NCI-H524 treated with DMSO at 0.1 percent for 48 hours (cell line): ENCODE data around the gene EPB41L3.
"Not testable (repeated sequence)": the region's sequence is repeated elsewhere in the genome, so short reads cannot be mapped to it uniquely, and the experiment has no call there.

Source experiments
- DNase-seq: peaks from one replicate; lab custom pipeline; 2025; lab: John Stamatoyannopoulos, UW

Gene EPB41L3

GRCh38 chr18:5530629-5531178 is 13.1 kb downstream of the EPB41L3 start:
- no peak for DNase-seq

DNA sequence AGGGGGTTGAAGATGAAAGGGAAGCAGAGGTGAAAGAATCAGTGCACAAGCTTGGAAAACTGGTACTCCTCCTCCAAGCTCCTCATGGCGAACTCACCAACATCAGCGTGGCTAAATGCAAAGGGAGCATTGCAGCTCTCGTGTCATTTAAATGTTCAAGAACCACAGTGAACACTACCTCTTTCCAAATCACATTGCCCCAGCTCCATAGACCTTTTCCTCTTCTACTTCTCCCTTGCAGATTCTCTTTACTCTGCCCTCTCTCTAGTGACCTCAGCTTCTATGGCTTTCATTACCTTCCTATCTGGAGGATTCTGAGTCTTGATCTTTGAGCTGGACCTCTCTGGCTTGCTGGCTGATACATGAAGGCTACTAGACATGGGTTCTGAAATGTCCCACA is 14.3 kb downstream of the EPB41L3 start:
- DNase-seq: no peak

DNA sequence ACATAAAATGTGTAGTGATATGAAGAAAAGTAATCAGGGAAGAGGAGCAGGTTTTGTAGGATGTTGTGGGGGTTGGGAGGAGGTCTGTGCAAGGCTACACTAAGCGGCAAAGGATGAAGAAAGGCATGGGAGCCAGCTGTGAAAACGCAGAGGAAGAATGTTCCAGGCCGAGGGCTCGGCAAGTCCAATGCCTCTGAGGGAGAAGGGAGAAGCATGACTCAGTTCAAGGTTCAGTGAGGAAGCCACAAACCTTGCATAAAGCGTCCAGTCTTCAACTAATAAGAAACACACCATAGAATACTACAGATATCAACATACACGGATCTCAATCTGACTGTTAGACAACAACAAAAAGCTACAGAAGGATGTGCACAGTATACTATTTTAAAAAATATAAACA is 16.2 kb downstream of the EPB41L3 start:
- DNase-seq: no peak

DNA sequence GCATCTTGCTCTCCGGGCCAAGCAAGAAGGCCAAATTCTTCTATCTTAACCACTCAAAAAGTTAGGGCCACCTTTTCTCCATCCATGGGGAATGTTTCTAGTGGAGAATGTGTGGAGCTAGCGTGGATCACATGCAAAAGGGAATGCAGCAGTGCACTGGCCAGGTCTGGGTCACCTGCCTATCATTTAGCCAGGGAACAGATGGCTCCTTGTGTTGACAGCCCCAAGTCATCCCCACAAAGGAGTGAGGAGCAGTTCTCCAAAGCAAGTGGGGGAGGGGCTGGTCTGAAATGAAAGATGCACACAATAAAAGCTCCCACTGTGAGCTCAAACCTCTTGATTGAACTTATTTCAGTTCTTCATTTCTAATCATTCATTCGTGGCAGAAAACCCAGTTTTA is 19.1 kb downstream of the EPB41L3 start:
- peak; percentile 67 for DNase-seq

GRCh38 chr18:5521000-5521399 is 22.8 kb downstream of the EPB41L3 start:
- DNase-seq: no peak

DNA sequence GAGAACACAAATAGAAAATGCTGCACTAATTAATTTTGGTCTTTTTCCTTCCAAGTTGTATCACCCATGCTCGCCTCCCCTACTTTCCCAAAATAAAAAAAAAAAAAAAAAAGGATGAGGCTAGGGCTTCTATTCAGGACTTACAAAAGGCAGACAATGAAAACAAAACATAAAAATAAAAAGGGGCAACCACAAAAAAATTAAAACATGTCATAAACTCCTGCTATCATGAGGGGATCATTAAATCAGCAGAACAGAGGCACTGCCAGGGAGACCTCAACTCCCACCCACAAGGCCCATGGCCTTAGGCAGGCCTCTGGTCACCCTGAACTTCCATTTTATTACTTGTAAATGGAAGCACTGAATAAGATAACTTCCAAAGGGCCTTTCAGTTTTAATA is 23.3 kb downstream of the EPB41L3 start:
- DNase-seq: no peak

- DNase-seq: no peak
Observed at GRCh38 chr18:5519448-5520298, 24.1 kb downstream of the EPB41L3 start.

DNA sequence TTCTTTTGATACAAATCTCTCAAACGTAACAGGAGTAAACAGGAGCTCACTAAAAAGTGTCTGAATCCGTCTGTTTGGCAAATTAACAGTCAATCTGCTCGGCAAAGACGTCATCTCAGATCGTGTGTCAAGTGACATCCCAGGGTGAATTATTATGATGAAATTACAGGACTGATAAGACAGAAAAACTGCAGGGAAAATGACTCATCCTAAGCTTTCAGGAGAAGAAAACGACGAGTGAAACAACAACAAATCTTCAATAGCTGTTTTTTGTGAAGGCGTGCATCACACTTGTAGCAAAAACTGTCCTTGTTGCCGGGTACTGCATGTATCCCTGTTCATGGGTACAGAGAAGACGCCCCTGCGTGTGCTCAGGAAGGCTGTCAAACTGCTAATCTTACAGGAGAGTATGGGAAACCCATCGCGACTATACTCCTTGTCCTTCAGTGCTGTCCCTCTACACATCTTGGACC is 24.9 kb downstream of the EPB41L3 start:
- no peak for DNase-seq

GRCh38 chr18:5518179-5518770 is 25.5 kb downstream of the EPB41L3 start:
- DNase-seq: no peak

DNA sequence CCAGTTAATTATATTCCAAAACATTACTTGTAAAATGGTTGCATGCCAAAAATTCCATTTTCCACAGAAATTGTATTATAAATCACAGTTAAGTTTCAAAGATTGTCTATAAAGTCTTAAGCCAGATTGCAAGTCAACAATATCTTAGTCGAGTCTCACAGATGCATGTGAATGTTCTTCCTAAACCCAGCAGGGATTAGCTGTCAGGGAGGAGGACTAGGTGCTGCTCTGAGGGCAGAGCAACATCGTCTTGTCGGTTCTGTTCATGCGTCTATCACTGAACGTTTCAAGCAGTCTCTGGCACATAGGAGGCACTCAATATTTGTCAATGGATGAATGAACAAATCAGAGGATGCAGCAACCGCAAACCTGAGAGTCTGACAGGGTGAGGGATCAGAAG is 27.0 kb downstream of the EPB41L3 start:
- no peak for DNase-seq

DNA sequence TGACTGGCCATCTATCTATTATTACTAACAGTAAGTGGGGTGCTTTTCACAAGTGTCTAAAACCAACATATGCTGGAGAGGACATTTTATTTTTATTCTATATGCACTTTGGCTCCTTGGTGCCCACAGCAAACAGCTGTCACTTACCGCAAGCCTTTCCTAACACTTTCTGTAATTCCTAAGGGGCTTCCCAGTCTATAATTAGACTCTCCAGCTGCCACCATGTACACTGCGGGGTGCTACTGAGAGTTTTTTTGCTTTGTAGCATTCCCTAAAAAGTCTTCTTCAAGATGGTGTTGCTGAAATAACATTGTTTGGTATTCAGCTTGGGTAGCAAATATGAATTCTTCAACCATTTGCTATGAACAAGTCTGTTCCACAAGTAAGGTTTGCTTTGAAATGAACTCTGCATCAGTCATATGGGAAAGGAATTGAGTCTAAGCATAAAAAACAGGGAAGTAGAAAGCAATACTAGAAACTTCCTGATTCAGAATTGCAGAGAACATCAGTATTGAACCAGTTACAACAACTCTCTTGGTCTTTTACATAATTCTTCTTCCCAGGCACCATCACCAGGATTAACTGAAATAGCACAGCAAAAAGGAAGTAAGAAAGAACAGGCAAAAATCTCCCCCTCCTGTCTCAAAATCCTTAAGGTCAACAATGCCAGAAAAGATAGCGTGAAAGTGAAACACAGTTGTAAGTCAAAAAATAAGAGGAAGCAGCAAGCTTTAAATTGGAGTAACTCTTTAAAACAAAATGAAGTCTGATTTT is 28.6 kb downstream of the EPB41L3 start:
- DNase-seq: peak; percentile 93

- DNase-seq: peak; percentile 82
Observed at GRCh38 chr18:5513947-5514346, 29.9 kb downstream of the EPB41L3 start.

- DNase-seq: no peak
Observed at GRCh38 chr18:5512176-5512575, 31.6 kb downstream of the EPB41L3 start.

DNA sequence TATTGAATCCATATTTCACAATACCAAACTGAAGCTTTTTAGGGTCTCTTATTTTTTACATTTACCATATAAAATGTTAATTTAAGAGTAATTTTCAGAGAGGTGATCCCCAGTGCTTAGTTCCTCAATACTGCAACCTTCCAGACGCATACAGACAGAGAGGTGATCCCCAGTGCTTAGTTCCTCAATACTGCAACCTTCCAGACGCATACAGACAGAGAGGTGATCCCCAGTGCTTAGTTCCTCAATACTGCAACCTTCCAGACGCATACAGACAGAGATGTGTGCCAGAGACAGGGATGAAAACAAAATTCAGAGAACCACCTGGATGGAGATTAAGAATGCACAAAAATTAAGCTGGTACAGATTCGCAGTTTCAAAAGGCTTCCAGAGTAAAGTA is 32.3 kb downstream of the EPB41L3 start:
- not testable (repeated sequence) for DNase-seq

DNA sequence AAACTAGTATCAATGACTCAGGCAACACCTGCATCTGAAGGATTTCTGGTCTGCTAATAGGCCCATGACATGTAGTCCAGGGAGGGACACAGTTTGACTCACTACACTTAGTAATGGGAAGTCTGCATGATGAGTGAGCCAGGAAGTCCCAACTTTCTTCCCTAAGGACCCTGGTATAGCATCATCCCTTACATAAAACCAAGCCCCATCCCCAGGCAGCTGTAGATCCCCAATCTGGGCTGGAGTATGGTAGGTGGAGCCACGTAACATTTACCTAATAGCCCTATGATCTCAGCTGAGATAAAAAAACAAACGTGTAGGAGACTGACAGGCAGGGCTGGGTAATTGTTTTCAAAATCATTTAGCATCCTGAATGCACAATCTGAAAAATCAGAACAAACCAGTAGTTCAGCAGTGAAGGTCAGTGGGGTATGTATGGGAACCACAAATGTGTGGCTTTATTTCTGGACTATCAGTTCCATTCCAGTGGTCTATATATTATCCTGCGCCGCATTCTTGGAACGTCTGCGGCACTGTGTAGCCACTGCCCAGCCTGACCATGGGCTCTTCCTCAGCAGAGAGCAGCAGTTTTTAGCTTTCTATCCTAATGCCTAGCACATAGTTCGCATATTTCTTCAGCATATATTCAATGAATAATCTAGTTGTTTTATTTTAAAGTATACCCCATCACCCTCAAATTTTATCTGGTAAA is 33.5 kb downstream of the EPB41L3 start:
- DNase-seq: no peak

GRCh38 chr18:5508821-5509220 is 35.0 kb downstream of the EPB41L3 start:
- no peak for DNase-seq

GRCh38 chr18:5507756-5508155 is 36.0 kb downstream of the EPB41L3 start:
- no peak for DNase-seq

- DNase-seq: no peak
Observed at GRCh38 chr18:5506174-5506573, 37.6 kb downstream of the EPB41L3 start.

DNA sequence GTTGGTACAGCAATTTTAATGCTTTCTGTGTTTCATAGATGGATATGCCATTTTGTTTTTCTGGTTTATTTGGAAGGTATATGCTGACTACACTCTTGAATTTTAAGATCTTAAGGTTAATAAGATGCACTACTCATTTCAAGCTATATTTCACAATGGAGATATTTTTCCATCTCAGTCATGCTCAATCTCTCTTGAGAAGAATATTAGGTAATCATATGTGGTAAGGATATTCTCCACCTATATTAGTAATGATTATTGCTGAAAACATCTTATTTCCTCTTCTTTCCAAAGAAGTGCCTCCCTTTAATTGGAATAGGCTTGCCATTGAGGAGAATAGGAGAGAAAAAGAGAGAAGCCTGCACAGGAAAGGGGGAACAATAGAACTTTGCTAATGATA is 40.1 kb downstream of the EPB41L3 start:
- no peak for DNase-seq

DNA sequence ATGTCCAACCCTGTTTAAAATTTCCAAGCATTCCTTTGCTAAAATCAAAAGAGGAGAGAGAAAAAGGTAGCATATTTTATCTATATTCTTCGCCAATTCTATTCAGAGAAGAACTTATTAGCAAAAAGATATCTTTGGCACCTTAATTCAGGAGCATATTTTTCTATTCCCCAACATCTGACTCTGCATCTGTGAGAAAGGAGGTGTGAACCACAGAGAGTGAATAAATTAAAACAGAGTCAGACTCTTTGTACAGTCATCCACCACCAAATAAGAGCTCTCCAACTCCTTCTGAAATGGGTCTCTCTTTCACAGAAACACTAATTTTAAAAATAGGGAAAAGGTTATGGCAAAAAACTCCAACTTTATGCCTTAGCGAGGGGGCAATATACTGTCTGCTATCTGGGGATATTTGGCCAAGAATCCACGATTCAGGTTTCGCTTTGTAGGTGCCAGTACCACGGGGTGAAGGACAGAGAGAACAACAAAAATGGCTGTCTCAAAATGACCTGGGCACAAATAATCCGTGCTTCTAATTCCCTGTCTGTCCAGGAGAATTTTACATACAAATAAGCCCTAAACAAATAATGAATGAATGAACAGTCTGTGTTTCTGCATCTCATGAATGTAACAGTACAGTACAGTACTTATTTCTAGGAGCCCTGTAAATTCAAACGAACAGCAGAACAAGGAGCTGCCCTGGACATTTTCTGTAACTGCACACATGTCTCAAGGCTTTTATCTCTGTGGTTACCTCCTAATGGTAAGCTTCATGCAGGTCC is 43.4 kb downstream of the EPB41L3 start:
- DNase-seq: no peak

DNA sequence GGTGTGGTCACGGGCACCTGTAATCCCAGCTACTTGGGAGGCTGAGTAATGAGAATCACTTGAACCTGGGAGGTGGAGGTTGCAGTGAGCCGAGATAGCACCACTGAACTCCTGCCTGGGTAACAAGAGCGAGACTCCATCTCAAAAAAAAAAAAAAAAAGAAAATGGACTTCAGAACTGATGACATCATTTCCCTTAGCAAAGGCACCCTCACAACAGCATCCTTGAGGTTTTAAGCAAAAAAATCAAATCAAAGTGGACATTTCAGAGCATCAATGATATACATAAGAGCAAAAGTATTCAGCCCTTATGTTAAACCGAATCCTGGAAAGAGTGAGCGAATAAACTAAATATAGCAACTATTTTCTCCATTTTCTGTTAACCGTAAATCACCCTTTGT is 45.3 kb downstream of the EPB41L3 start:
- DNase-seq: no peak
